ENCODE results near the gene TOMM70.
A peak's percentile ranks its signal among the peaks of the same experiment; 100 is the strongest.

TOMM70 gene

GRCh38 chr3:100411091-100411982, 10.4 kb upstream of the TOMM70 start:
- no peak for DNase-seq

GRCh38 chr3:100407977-100408532, 7.2 kb upstream of the TOMM70 start:
- DNase-seq, result no peak

- no peak for DNase-seq
Observed at GRCh38 chr3:100407164-100407563, 6.3 kb upstream of the TOMM70 start.

GRCh38 chr3:100404250-100404548, 3.3 kb upstream of the TOMM70 start:
- no peak for DNase-seq

GRCh38 chr3:100403362-100404249, 2.7 kb upstream of the TOMM70 start:
- DNase-seq, result no peak

- no peak for DNase-seq
Observed at GRCh38 chr3:100402891-100403290, 2.0 kb upstream of the TOMM70 start.

GRCh38 chr3:100402256-100402655, 1.4 kb upstream of the TOMM70 start:
- DNase-seq, result no peak

GRCh38 chr3:100401674-100402041, 769 bp upstream of the TOMM70 start:
- peak in 3 of 4 experiments; percentile 26 to 41 (median 39) for DNase-seq

GRCh38 chr3:100400419-100400779, 490 bp downstream of the TOMM70 start:
- peak; percentile 2 to 39 (median 9) for DNase-seq

GRCh38 chr3:100399341-100400071, 1.4 kb downstream of the TOMM70 start:
- no peak for DNase-seq

- DNase-seq, result no peak
Observed at GRCh38 chr3:100396967-100397366, 3.9 kb downstream of the TOMM70 start.

- no peak for DNase-seq
Observed at GRCh38 chr3:100395679-100396431, 5.0 kb downstream of the TOMM70 start.

- DNase-seq, result no peak
Observed at GRCh38 chr3:100389025-100389424, 11.9 kb downstream of the TOMM70 start.

- DNase-seq, result no peak
Observed at GRCh38 chr3:100386437-100387074, 14.3 kb downstream of the TOMM70 start.

GRCh38 chr3:100384733-100385525, 16.0 kb downstream of the TOMM70 start:
- no peak for DNase-seq

GRCh38 chr3:100376301-100376700, 24.6 kb downstream of the TOMM70 start:
- DNase-seq, result no peak

- DNase-seq, result no peak
Observed at GRCh38 chr3:100374521-100374920, 26.4 kb downstream of the TOMM70 start.

GRCh38 chr3:100370756-100371155, 30.1 kb downstream of the TOMM70 start:
- no peak for DNase-seq

- DNase-seq, result no peak
Observed at GRCh38 chr3:100368441-100368840, 32.4 kb downstream of the TOMM70 start.

GRCh38 chr3:100366424-100366823, 34.5 kb downstream of the TOMM70 start:
- no peak for DNase-seq

GRCh38 chr3:100364421-100364820, 36.5 kb downstream of the TOMM70 start:
- DNase-seq, result no peak

Measured in activated naive CD4-positive, alpha-beta T cell (primary cell).